Islet of Langerhans (tissue), 1 donor: Measurements from ENCODE around the gene SCARF2.
"Not testable (repeated sequence)": the region's sequence is repeated elsewhere in the genome, so short reads cannot be mapped to it uniquely, and the experiment has no call there.

Experiments
- FAIRE-seq: peaks from one replicate; lab custom pipeline; 2011; peaks lifted over from hg19 to GRCh38; lab: Jason Lieb, UNC

The SCARF2 gene

GRCh38 chr22:20428496-20429253, 8.9 kb downstream of the SCARF2 start:
- no peak for FAIRE-seq

- FAIRE-seq, result no peak
Observed at GRCh38 chr22:20427945-20428417, 9.6 kb downstream of the SCARF2 start.

- FAIRE-seq, result no peak
Observed at GRCh38 chr22:20427104-20427944, 10.3 kb downstream of the SCARF2 start.

GRCh38 chr22:20426259-20426615, 11.4 kb downstream of the SCARF2 start:
- no peak for FAIRE-seq

GRCh38 chr22:20425566-20426258, 11.9 kb downstream of the SCARF2 start:
- no peak for FAIRE-seq

- no peak for FAIRE-seq
Observed at GRCh38 chr22:20424932-20425565, 12.6 kb downstream of the SCARF2 start.

GRCh38 chr22:20424568-20424931, 13.1 kb downstream of the SCARF2 start:
- no peak for FAIRE-seq

- no peak for FAIRE-seq
Observed at GRCh38 chr22:20423906-20424551, 13.6 kb downstream of the SCARF2 start.

- no peak for FAIRE-seq
Observed at GRCh38 chr22:20423008-20423905, 14.4 kb downstream of the SCARF2 start.

GRCh38 chr22:20422271-20423007, 15.2 kb downstream of the SCARF2 start:
- no peak for FAIRE-seq

- no peak for FAIRE-seq
Observed at GRCh38 chr22:20421507-20421874, 16.1 kb downstream of the SCARF2 start.

- FAIRE-seq, result no peak
Observed at GRCh38 chr22:20420157-20420842, 17.3 kb downstream of the SCARF2 start.

- no peak for FAIRE-seq
Observed at GRCh38 chr22:20419664-20419951, 18.0 kb downstream of the SCARF2 start.

GRCh38 chr22:20418211-20418788, 19.3 kb downstream of the SCARF2 start:
- no peak for FAIRE-seq

- FAIRE-seq, result not testable (repeated sequence)
Observed at GRCh38 chr22:20415699-20416098, 21.9 kb downstream of the SCARF2 start.

- FAIRE-seq, result not testable (repeated sequence)
Observed at GRCh38 chr22:20415241-20415640, 22.4 kb downstream of the SCARF2 start.

- no peak for FAIRE-seq
Observed at GRCh38 chr22:20414450-20414849, 23.2 kb downstream of the SCARF2 start.

GRCh38 chr22:20414059-20414440, 23.6 kb downstream of the SCARF2 start:
- no peak for FAIRE-seq
